Vagina (tissue), 2 donors: ENCODE data around the gene GTSE1.

Source experiments
- POLR2A ChIP-seq, 2 donors: fragments of 450-650 bp; IDR thresholded peaks; one replicate each; pipeline ENCODE4 v1.6.1; 2017; ENCODE audit warnings: antibody characterized with exemption in 2 of 2, mild to moderate bottlenecking in 2 of 2, moderate library complexity in 2 of 2
- POLR2AphosphoS5 ChIP-seq, 2 donors: sonication (generic); formaldehyde crosslinking; IDR thresholded peaks; one replicate each; pipeline ENCODE4 v1.9.0; 2017; ENCODE audit warnings: antibody characterized with exemption in 2 of 2, mild to moderate bottlenecking in 2 of 2, low read depth in 1 of 2; ENCODE audit not compliant: insufficient read depth in 1 of 2
- TF ChIP-seq, protein P1 (sequence below), 3 experiments: fragments of 450-650 bp in 2 of 3; fragments of 200-600 bp in 1 of 3; sonication (generic) in 1 of 3; IDR thresholded peaks; one replicate each; pipeline ENCODE4 v1.5.1; 2017 to 2019; ENCODE audit warnings: antibody characterized with exemption in 3 of 3, mild to moderate bottlenecking in 2 of 3, moderate library complexity in 2 of 3

DNA sequence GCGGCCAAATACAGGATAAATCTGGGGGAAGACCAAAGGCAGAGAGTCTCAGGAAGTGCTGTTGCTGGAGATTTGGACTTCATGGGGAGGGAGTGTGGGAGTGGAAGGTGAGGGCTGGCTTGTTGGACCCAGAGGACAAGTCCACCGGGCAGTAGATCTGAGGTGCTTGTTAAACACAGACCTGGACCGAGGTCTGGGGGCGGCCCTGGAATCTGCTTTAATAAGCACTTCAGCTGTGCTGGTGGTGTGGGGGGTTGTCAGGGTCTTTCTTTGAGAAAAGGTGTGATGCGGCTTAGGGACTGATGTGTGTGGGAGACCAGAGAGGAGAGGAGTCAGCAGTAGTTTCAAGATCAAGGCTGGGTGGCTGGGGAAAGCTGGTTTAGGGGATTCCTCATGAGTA is 43.3 kb downstream of the GTSE1 start:
- TF ChIP-seq, protein P1, sequence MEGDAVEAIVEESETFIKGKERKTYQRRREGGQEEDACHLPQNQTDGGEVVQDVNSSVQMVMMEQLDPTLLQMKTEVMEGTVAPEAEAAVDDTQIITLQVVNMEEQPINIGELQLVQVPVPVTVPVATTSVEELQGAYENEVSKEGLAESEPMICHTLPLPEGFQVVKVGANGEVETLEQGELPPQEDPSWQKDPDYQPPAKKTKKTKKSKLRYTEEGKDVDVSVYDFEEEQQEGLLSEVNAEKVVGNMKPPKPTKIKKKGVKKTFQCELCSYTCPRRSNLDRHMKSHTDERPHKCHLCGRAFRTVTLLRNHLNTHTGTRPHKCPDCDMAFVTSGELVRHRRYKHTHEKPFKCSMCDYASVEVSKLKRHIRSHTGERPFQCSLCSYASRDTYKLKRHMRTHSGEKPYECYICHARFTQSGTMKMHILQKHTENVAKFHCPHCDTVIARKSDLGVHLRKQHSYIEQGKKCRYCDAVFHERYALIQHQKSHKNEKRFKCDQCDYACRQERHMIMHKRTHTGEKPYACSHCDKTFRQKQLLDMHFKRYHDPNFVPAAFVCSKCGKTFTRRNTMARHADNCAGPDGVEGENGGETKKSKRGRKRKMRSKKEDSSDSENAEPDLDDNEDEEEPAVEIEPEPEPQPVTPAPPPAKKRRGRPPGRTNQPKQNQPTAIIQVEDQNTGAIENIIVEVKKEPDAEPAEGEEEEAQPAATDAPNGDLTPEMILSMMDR (IDR thresholded peaks at IDR 0.05) = no peak
- no peak for TF ChIP-seq POLR2A (IDR thresholded peaks at IDR 0.05)
- no peak for TF ChIP-seq POLR2AphosphoS5 (IDR thresholded peaks at IDR 0.05; ENCODE audit: insufficient read depth in 1 of 2, low read depth in 1 of 2)
